Neuronal stem cell (in vitro differentiated cells): ENCODE results near the gene TEKT2.
A peak's percentile ranks its signal among the peaks of the same experiment; 100 is the strongest.

Experiments
- DNase-seq: peaks from one replicate; pipeline ENCODE4 v3.0.0-alpha.2; 2013; ENCODE audit warnings: low spot score
- H2AFZ ChIP-seq: one replicate; pipeline ENCODE4 v1.6.1; 2013; ENCODE audit warnings: mild to moderate bottlenecking, low read length, inconsistent platforms
- H2AK5ac ChIP-seq: 2 replicates; pipeline ENCODE4 v1.6.1; 2013; ENCODE audit warnings: low read depth, mild to moderate bottlenecking, inconsistent platforms, low read length, moderate library complexity, mixed read lengths
- H2BK120ac ChIP-seq: 2 replicates; pipeline ENCODE4 v1.6.1; 2013; ENCODE audit warnings: low read depth, mild to moderate bottlenecking, inconsistent platforms, low read length, moderate library complexity, mixed read lengths
- H2BK12ac ChIP-seq: one replicate; pipeline ENCODE4 v1.6.1; 2013; ENCODE audit warnings: low read length, inconsistent platforms
- H2BK15ac ChIP-seq: 2 replicates; pipeline ENCODE4 v1.6.1; 2013; ENCODE audit warnings: mild to moderate bottlenecking, low read length, inconsistent platforms, mixed read lengths
- H2BK5ac ChIP-seq: one replicate; pipeline ENCODE4 v1.6.1; 2013; ENCODE audit warnings: inconsistent platforms, mild to moderate bottlenecking, low read length, moderate library complexity
- H3K14ac ChIP-seq: one replicate; pipeline ENCODE4 v1.6.1; 2013; ENCODE audit warnings: low read length, inconsistent platforms
- H3K18ac ChIP-seq: 2 replicates; pipeline ENCODE4 v1.6.1; 2013; ENCODE audit warnings: low read length, inconsistent platforms
- H3K23ac ChIP-seq: 2 replicates; pipeline ENCODE4 v1.6.1; 2013; ENCODE audit warnings: low read depth, mild to moderate bottlenecking, mixed read lengths, low read length, inconsistent platforms; ENCODE audit not compliant: poor library complexity
- H3K27ac ChIP-seq: replicated peaks from 3 replicates; pipeline ENCODE4 v1.5.1; 2013; ENCODE audit warnings: low read length, inconsistent platforms
- H3K27me3 ChIP-seq, 3 experiments: 2 replicates each; pipeline ENCODE4 v1.6.1; 2013; ENCODE audit warnings: low read length in 3 of 3, mild to moderate bottlenecking in 2 of 3, inconsistent platforms in 1 of 3, low read depth in 1 of 3, mixed read lengths in 1 of 3, moderate library complexity in 1 of 3; ENCODE audit not compliant: control insufficient read depth in 3 of 3, insufficient read depth in 3 of 3
- H3K36me3 ChIP-seq, 2 donors: replicated peaks in 1 of 2; 2 replicates each; pipeline ENCODE4 v1.6.1; 2013; ENCODE audit warnings: low read length in 2 of 2; ENCODE audit not compliant: control insufficient read depth in 2 of 2, insufficient read depth in 2 of 2
- H3K4ac ChIP-seq: 2 replicates; pipeline ENCODE4 v1.6.1; 2013; ENCODE audit warnings: inconsistent platforms, mild to moderate bottlenecking, low read length, moderate library complexity
- H3K4me1 ChIP-seq, 2 donors: 1 replicate in 1 of 2; 2 replicates in 1 of 2; pipeline ENCODE4 v1.6.1; 2013; ENCODE audit warnings: low read length in 2 of 2, low read depth in 1 of 2; ENCODE audit not compliant: control insufficient read depth in 2 of 2, insufficient read depth in 1 of 2
- H3K4me2 ChIP-seq: one replicate; pipeline ENCODE4 v1.6.1; 2013; ENCODE audit warnings: mild to moderate bottlenecking, low read length, inconsistent platforms; ENCODE audit not compliant: insufficient read depth, poor library complexity, severe bottlenecking
- H3K4me3 ChIP-seq, 2 donors: 2 replicates each; pipeline ENCODE4 v1.5.1; 2013; ENCODE audit warnings: low read length in 2 of 2, mild to moderate bottlenecking in 2 of 2, inconsistent platforms in 1 of 2, moderate library complexity in 1 of 2
- H3K79me1 ChIP-seq: one replicate; pipeline ENCODE4 v1.6.1; 2013; ENCODE audit warnings: low read depth, mild to moderate bottlenecking, inconsistent platforms, low read length, moderate library complexity
- H3K9ac ChIP-seq: one replicate; pipeline ENCODE4 v1.6.1; 2013; ENCODE audit warnings: mild to moderate bottlenecking, low read depth, low read length, inconsistent platforms; ENCODE audit not compliant: poor library complexity
- H3K9me3 ChIP-seq, 2 donors: replicated peaks in 1 of 2; 2 replicates each; pipeline versions ENCODE3 to v1.6.1; 2013; ENCODE audit warnings: low read length in 2 of 2, mild to moderate bottlenecking in 2 of 2, inconsistent platforms in 1 of 2, low read depth in 1 of 2, mixed read lengths in 1 of 2, moderate library complexity in 1 of 2; ENCODE audit not compliant: control insufficient read depth in 2 of 2, insufficient read depth in 1 of 2
- H4K8ac ChIP-seq: one replicate; pipeline ENCODE4 v1.6.1; 2013; ENCODE audit warnings: low read depth, mild to moderate bottlenecking, inconsistent platforms, low read length, moderate library complexity
- H4K91ac ChIP-seq: one replicate; pipeline ENCODE4 v1.6.1; 2013; ENCODE audit warnings: low read length, low read depth, mild to moderate bottlenecking, inconsistent platforms; ENCODE audit not compliant: poor library complexity
- WGBS, 2 donors: extraction: QIAGEN DNeasy Blood & Tissue Kit; methylation state at CpG; one replicate each; pipeline ENCODE4 v1.1.7; 2013; ENCODE audit warnings: missing lambda C conversion rate in 2 of 2, mixed read lengths in 1 of 2; ENCODE audit not compliant: insufficient read length in 2 of 2, insufficient replicate concordance in 1 of 2; ENCODE audit errors: extremely low coverage in 2 of 2; 5-methylcytosine and 5-hydroxymethylcytosine counted together

TEKT2 gene

DNA sequence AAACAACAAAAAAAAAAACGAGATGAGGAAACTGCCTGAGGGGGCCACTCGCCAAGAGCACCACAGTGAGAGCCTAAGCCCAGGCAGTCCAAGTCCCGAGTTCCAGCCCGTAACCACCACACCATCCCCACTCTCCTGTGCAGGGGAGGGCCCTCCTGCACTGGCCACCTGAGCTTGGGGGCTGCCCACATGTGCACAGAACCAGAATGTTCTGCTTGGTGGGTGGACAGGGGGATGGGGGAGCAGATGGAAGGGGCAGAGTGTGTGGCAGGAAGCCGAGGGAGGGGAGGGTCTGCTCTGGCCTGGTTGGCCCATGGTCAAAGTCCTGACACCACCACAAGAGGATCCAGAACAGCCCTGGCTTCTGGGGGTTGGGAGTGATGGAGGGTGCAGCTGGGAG lies 22.4 kb downstream of the TEKT2 start:
- no CpG with 5 or more reads among the region's 5 CpGs for WGBS, 2 donors

GRCh38 chr1:36107394-36107793 lies 23.5 kb downstream of the TEKT2 start:
- Histone ChIP-seq H2AFZ (no peak overlapping the region), H2AK5ac (no peak overlapping the region), H3K9me3 (no peaks in the 10 kb centered on the region), H3K4ac (no peak overlapping the region), H3K4me1 (no peaks in the 10 kb centered on the region), H2BK120ac (no peak overlapping the region), H3K36me3 (no peaks in the 10 kb centered on the region), H2BK5ac (no peak overlapping the region), H3K23ac (no peak overlapping the region), H4K8ac (no peak overlapping the region), H3K27me3 (peaks cover 0 to 15% (median 0%) of the 10 kb centered on the region in 3 experiments), H4K91ac (no peak overlapping the region), H2BK12ac (no peak overlapping the region), H3K4me3 (no peak overlapping the region), H3K18ac (peak overlapping the region; percentile 16), H3K27ac (no peak overlapping the region), H2BK15ac (no peak overlapping the region), H3K79me1 (no peaks in the 10 kb centered on the region), H3K14ac (no peak overlapping the region), H3K9ac (no peak overlapping the region), H3K4me2 (no peak overlapping the region)
- WGBS, 2 donors = no CpG with 5 or more reads among the region's 9 CpGs
- DNase-seq = no peak

More for the DNA sequence above, 22.4 kb downstream of the TEKT2 start:
- H3K23ac ChIP-seq = no peak overlapping the region
- H3K4ac ChIP-seq = no peak overlapping the region
- H3K27me3 ChIP-seq = peaks cover 0 to 12% (median 0%) of the 10 kb centered on the region in 3 experiments
- no peak overlapping the region for H2BK120ac ChIP-seq
- H3K4me3 ChIP-seq = no peak overlapping the region
- H3K4me1 ChIP-seq = no peaks in the 10 kb centered on the region
- no peak overlapping the region for H2BK12ac ChIP-seq
- H3K27ac ChIP-seq = no peak overlapping the region
- H4K91ac ChIP-seq = no peak overlapping the region
- H3K18ac ChIP-seq = no peak overlapping the region
- H2AFZ ChIP-seq = no peak overlapping the region
- DNase-seq = no peak
- no peak overlapping the region for H2AK5ac ChIP-seq
- no peak overlapping the region for H3K4me2 ChIP-seq
- H4K8ac ChIP-seq = no peak overlapping the region
- no peaks in the 10 kb centered on the region for H3K9me3 ChIP-seq
- no peak overlapping the region for H2BK15ac ChIP-seq
- H3K36me3 ChIP-seq = no peaks in the 10 kb centered on the region
- no peaks in the 10 kb centered on the region for H3K79me1 ChIP-seq
- H3K9ac ChIP-seq = no peak overlapping the region
- no peak overlapping the region for H2BK5ac ChIP-seq
- H3K14ac ChIP-seq = peak overlapping the region; percentile 84

GRCh38 chr1:36108314-36108713 lies 24.4 kb downstream of the TEKT2 start:
- no CpG with 5 or more reads among the region's 14 CpGs for WGBS, 2 donors
- H3K18ac ChIP-seq = no peak overlapping the region
- DNase-seq = no peak
- no peak overlapping the region for H2BK5ac ChIP-seq
- no peak overlapping the region for H3K27ac ChIP-seq
- no peak overlapping the region for H4K91ac ChIP-seq
- H3K79me1 ChIP-seq = no peaks in the 10 kb centered on the region
- H2BK120ac ChIP-seq = no peak overlapping the region
- H3K36me3 ChIP-seq = no peaks in the 10 kb centered on the region
- H3K23ac ChIP-seq = peak overlapping the region; percentile 94
- H2AFZ ChIP-seq = no peak overlapping the region
- no peaks in the 10 kb centered on the region for H3K4me1 ChIP-seq
- no peaks in the 10 kb centered on the region for H3K9me3 ChIP-seq
- H2BK12ac ChIP-seq = no peak overlapping the region
- no peak overlapping the region for H3K4me2 ChIP-seq
- no peak overlapping the region for H3K4ac ChIP-seq
- peaks cover 0 to 15% (median 0%) of the 10 kb centered on the region in 3 experiments for H3K27me3 ChIP-seq
- H4K8ac ChIP-seq = no peak overlapping the region
- H3K14ac ChIP-seq = no peak overlapping the region
- H2AK5ac ChIP-seq = no peak overlapping the region
- H2BK15ac ChIP-seq = no peak overlapping the region
- H3K4me3 ChIP-seq = no peak overlapping the region
- no peak overlapping the region for H3K9ac ChIP-seq

- Histone ChIP-seq H2AFZ (peak overlapping the region; percentile 23), H3K9me3 (no peaks in the 10 kb centered on the region), H2AK5ac (no peak overlapping the region), H3K4ac (no peak overlapping the region), H3K4me1 (no peaks in the 10 kb centered on the region), H3K4me3 (no peak overlapping the region), H3K27ac (no peak overlapping the region), H3K27me3 (peaks cover 0 to 15% (median 0%) of the 10 kb centered on the region in 3 experiments), H2BK15ac (no peak overlapping the region), H2BK120ac (no peak overlapping the region), H3K9ac (no peak overlapping the region), H4K8ac (no peak overlapping the region), H3K14ac (no peak overlapping the region), H3K36me3 (no peaks in the 10 kb centered on the region), H2BK12ac (no peak overlapping the region), H3K18ac (peak overlapping the region; percentile 33), H4K91ac (no peak overlapping the region), H3K23ac (no peak overlapping the region), H3K79me1 (no peaks in the 10 kb centered on the region), H3K4me2 (no peak overlapping the region), H2BK5ac (no peak overlapping the region)
- WGBS, 2 donors = no CpG with 5 or more reads among the region's 11 CpGs
- DNase-seq = no peak
Measured at GRCh38 chr1:36109041-36109679, 25.3 kb downstream of the TEKT2 start.
